Hepatocyte (in vitro differentiated cells): ENCODE measurements around the gene ALDH1A3.

ENCODE experiments used
- EZH2 ChIP-seq: fragments of 200-600 bp; sonication (generic); IDR thresholded peaks from 2 replicates; pipeline ENCODE4 v1.6.1; 2016; ENCODE audit warnings: antibody characterized with exemption, mild to moderate bottlenecking, borderline replicate concordance
- EZH2phosphoT487 ChIP-seq: fragments of 200-600 bp; sonication (generic); IDR thresholded peaks from one replicate; pipeline ENCODE4 v1.6.1; 2018; ENCODE audit warnings: antibody characterized with exemption, mild to moderate bottlenecking, low read depth, moderate library complexity; ENCODE audit not compliant: unreplicated experiment, severe bottlenecking
- TF ChIP-seq, protein P1 (sequence below): fragments of 200-600 bp; sonication (generic); IDR thresholded peaks from 2 replicates; pipeline ENCODE4 v1.5.1; 2016; ENCODE audit warnings: antibody characterized with exemption, mild to moderate bottlenecking; ENCODE audit not compliant: poor library complexity

DNA sequence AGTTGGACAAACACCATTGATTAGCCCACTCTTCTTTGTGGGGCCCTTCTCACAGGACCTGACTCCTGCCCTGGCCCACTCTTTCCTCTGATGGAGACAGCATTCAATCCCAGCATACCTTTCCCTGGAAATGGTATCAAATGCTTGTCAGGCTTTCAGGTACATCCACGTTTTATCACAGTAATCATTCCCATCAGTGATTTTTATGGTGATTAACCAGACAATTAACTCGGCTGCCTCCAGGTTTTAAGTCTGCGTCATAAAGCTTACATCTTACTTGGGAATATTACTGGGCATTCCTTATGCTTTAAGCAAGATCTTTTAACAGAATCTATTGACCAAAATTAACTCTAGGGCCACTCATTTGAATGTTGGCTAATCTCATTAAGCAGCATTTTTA is 72.9 kb downstream of the ALDH1A3 start:
- TF ChIP-seq, protein P1, sequence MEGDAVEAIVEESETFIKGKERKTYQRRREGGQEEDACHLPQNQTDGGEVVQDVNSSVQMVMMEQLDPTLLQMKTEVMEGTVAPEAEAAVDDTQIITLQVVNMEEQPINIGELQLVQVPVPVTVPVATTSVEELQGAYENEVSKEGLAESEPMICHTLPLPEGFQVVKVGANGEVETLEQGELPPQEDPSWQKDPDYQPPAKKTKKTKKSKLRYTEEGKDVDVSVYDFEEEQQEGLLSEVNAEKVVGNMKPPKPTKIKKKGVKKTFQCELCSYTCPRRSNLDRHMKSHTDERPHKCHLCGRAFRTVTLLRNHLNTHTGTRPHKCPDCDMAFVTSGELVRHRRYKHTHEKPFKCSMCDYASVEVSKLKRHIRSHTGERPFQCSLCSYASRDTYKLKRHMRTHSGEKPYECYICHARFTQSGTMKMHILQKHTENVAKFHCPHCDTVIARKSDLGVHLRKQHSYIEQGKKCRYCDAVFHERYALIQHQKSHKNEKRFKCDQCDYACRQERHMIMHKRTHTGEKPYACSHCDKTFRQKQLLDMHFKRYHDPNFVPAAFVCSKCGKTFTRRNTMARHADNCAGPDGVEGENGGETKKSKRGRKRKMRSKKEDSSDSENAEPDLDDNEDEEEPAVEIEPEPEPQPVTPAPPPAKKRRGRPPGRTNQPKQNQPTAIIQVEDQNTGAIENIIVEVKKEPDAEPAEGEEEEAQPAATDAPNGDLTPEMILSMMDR, result no peak
- TF ChIP-seq EZH2, result no peak
- no peak for TF ChIP-seq EZH2phosphoT487
